HG03378 (cell line): ENCODE measurements around the gene NEU1.
"Not testable (repeated sequence)": the region's sequence is repeated elsewhere in the genome, so short reads cannot be mapped to it uniquely, and the experiment has no call there.

Source experiments
- ATAC-seq: cut with Tn5 transposase; IDR thresholded peaks from one replicate; pipeline ENCODE4 v1.9.1; 2021; ENCODE audit warnings: mild to moderate bottlenecking, moderate library complexity; ENCODE audit not compliant: unreplicated experiment

The NEU1 gene

DNA sequence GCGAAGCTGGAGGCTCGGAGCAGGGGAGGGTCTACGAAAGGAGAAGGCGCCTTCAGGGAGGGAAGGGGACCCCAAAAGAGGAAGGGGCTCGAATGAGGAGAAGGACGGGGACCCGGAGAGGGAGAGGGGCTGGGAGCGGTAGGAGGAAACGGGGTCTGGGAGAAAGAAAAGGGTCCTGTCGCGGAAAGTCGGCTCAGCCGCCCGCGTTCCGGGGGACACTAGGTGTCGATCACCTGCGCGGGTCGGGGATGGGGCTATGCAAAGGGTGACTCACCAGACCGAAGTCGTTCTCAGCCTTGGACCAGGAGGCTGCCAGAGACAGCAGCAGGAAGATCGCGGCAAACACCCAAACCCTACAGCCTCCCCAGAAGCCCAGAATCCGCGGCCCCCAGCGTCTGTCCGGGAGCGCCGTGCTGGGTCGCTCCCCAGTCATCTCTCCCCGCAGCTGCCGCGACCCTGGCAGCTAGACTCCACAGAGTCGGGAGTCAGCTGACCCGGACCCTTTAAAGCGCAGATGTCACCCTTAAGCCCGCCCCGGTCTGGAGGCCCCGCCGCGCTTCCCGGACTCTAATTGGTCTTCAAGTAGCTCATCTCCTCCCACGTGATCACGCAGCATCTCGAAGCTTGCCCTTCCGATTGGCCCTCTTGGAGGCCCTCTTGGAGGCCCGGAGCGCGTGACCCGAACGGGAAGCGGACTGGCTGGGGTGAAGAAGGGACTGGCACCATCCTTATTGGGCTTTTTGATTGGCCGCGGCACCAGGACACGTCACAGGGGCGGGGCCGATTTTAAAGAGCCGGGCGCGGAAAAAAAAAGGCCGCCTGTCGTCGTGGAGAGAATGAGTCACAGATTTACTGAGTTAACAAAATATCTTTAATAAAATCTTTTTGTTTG lies at the start of gene NEU1:
Gene NEU1, minus strand, starts transcription at position 478 of the 892 bp plus-strand sequence. Its CDS starts 45 bp downstream, at position 433.
- ATAC-seq: peak; percentile 86

DNA sequence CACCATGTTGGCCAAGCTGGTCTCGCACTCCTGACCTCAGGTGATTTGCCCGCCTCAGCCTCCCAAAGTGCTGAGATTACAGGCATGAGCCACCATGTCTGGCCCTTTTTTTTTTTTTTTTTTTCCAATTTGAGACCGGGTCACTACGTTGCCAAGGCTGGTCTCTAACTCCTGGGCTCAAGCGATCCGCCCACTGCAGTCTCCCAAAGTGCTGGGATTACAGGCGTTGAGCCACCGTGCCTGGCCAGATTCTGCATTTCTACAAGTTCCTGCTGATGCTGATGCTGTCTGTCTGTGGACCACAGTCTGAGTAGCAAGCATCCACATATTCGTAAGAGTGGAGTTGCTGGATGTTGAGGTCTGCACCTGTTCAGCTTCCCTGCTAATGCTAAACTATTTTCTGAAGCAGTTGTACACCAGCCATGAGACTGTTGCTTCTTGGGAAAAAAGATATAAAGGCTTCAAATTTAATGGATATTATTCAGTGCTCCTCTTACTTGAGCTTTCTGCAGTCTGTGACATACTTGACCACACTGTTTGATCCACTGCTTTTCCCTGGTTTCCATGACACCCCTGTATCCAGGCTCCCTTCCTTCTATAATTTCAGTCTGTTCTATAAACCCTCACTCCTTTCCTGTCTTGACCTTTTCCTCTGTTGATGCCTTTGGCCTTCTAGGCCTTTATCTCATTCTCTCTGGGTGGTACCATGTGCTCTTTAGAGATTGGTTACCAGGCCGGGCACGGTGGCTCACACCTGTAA lies 49.4 kb upstream of the NEU1 start:
- no peak for ATAC-seq

DNA sequence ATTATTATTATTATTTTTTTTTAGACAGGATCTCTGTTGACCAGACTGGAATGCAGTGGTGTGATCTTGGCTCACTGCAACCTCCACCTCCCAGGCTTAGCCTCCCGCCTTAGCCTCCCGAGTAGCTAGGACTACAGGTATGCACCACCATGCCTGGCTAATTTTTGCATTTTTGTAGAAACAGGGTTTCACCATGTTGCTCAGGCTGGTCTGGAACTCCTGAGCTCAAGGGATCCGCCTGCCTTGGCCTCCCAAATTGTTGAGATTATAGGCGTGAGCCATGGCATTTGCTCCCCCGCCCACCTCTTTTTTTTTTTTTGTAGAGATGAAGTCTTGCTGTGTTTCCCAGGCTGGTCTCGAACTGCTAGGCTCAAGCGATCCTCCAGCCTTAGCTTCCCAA lies 46.7 kb upstream of the NEU1 start:
- ATAC-seq: not testable (repeated sequence)

DNA sequence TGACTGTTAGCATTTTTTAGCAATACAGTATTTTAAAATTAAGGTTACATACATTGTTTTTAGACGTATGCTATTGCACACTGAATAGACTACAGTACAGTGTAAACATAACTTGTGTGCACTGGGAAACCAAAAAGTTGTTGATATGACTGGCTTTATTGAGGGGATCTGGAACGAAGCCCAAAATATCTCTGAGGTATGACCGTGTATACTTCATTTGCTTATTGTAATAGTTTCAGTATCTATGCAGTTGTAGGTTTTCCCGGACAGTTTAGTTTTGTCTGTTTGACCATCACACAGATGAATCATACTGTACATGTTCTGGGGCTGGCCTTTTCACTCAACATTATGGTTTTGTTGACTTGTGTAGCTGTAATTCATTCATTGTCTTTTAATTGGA lies 46.2 kb upstream of the NEU1 start:
- ATAC-seq: peak; percentile 76

DNA sequence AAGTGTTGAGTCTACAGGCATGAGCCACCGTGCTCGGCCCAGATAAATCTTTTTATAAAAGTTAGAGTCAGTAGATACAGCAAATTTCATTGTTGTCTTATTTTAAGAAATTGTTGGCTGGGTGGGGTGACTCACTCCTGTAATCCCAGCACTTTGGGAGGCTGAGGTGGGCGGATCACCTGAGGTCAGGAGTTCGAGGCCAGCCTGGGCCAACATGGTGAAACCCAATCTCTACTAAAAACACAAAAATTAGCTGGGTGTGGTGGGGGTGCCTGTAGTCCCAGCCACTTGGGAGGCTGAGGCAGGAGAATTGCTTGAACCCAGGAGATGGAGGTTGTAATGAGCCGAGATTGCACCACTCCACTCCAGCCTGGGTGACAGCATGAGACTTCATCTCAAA lies 45.6 kb upstream of the NEU1 start:
- ATAC-seq: not testable (repeated sequence)

DNA sequence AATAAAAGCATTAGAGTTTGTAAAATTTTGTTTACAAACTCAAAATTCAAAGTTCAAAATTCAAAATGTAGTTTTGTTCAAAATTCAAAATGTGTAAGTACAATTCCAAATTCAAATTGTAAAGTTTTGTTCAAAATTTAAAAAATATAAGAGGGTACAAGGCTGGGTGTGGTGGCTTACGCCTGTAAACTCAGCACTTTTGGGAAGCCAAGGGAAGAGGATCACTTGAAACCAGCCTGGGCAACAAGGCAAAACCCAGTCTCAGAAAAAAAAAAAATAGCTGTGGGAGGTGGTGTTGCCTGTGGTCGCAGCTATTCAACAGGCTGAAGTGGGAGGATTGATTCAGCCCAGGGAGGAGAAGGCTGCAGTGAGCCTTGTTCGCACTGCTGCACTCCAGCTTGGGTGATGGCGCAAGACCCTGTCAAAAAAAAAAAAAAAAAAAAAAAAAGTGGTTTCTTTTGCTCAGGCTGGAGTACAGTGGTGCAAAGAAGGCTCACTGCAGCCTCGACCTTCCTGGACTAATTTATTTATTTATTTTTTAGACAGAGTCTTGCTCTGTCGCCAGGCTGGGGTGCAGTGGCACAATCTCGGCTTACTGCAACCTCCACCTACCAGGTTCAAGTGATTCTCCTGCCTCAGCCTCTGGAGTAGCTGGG lies 44.7 kb upstream of the NEU1 start:
- no peak for ATAC-seq

DNA sequence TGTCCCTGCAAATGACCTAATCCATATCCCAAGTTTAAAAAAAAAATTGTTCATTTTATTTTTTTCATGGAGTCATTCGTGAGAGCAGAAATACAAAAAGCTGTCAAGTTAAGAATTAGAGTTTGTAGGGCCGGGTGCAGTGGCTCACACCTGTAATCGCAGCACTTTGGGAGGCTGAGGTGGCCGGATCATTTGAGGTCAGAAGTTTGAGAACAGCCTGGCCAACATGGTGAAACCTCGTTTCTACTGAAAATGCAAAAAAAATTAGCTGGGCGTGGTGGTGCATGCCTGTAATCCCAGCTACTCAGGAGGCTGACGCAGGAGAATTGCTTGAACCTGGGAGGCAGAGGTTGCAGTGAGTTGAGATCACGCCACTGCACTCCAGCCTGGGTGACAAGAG lies 44.1 kb upstream of the NEU1 start:
- ATAC-seq: not testable (repeated sequence)

DNA sequence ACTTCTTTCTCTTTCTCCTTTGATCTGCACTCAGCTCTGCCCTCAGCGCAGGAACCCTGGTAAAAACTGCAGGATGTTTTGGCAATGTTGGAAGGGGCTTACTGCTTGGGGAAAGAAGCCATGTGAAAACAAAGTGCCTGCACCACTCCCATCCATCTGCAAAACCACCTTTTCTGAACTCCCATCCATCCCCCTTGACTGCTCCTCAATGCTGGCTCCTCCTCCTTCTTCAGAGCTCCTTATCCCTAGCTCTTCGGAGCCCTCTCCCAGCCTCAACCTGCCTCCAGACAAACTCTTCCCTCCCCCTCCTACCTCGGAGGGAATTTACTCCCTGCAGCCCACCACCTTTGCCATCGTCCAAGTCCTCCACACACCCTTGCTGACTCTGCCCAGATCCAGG lies 43.5 kb upstream of the NEU1 start:
- ATAC-seq: no peak

DNA sequence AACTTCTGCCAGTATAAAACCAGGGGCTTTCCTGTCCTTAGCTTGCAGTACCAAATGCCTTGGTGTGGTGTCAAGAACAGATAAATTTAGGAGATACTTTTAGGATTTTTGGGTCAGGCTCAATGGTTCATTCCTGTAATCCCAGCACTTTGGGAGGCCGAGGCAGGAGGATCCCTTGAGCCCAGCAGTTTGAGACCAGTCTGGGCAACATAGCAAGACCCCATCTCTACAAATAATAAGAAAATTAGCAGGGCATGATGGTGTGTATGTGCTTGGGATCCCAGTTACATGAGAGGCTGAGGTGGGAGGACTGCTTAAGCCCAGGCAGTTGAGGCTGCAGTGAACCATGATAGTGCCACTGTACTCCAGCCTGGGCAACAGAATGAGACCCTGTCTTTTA lies 42.4 kb upstream of the NEU1 start:
- ATAC-seq: no peak

DNA sequence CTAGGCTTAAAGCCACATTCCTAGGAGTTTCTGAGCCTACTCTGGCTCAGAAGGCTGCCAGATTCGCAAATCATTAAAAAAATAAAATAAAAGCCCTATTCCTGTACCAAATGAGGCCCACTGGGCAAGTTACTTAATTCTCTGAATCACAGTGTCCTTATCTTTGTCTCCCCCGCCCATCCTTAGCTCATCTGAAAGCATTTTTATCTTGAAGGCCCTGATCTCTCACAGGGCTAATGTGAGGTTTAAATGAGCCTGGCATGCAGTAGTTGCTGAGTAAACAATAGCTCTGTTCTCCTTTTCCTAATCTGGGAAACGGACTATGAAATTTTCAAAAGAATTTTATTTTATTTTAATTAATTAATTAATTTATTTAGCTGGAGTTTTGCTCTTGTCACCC lies 41.3 kb upstream of the NEU1 start:
- no peak for ATAC-seq

DNA sequence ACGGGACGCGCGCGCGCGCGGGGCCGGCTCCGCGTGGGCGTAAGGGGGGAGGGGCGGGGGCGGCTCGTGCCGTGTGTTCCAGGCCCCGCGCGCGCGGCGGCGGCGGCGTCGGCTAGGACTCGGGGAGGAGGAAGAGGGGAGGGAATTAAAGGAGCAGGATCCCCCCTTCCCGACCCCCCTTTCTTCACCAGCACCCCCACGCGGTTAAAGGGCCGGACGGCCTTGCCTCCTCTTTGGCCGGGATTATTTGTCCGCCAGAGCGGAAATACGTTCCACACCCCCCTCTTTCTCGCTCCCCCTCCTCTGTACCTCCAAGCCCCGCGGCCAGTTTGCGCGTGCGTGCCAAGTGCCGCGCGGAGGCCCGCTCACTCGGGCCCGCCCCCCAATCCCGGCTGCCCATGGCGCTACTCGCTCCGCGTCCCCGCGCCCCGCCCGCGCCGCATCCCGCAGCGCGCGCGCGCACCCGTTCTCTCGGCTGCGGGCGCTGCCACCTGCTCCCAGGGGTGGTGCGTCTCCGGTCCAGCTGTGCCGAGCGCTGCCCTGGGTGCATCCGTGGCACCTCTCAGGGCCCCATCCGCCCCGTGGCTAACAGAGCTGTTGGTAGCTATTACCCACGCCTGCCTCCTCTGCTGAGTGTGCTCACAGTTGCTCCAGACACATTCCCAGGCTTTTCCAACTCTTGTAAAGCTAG lies 39.5 kb upstream of the NEU1 start, which contains the start of gene ZBTB12:
Gene ZBTB12, minus strand, starts transcription at position 134 of the 691 bp plus-strand sequence. CDS start 781 bp downstream, outside the sequence.
- ATAC-seq: no peak

DNA sequence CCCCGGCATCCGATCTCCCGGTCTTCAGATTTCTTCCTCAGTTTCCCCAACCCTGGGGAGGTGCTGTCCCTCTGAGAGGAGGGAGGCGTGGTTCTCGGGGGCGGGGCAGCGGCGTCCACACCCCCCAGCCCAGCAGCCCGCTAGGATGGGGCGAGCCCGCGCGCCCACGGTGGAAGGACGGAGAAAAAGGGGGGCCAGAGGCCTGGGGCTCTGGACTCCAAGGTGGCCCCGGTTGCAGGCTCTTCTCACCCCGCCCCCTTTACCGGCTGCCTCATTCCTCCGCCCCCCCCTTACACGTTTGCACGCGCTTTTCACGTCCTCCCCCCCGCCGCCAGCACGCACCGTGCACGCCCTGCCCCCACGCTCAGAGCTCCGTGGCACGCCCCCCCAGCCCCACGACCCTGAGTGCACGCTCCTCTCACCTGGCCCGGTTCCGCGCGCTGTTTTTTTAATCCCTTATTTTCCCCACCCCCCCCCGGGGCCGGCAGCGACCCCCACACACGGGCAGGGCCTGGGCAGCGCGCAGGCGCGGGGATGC lies 38.9 kb upstream of the NEU1 start:
- no peak for ATAC-seq

DNA sequence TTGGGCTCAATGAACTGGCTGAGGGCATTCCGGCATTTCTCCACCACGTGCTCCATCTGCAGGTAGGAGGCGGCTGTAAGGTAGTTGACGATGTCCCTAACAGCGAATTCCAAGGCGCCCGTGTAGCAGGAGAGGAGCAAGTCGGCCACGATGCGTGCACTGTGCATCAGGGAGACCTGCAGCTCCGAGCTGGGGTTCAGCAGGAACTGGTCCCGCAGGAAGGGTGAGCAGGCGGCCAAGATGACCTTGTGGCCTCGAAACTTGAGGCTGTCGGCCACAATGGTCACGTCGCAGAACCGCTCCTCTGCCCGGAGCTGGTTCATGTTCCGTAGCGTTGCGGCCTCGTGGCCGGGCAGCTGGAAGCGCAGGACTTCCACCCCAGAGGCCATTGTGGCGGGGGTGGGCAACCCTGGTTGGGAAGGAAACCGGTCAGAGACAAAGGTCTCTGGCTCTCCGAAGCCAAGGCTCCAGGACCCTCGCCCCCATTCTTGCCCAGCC lies 38.3 kb upstream of the NEU1 start:
- no peak for ATAC-seq

DNA sequence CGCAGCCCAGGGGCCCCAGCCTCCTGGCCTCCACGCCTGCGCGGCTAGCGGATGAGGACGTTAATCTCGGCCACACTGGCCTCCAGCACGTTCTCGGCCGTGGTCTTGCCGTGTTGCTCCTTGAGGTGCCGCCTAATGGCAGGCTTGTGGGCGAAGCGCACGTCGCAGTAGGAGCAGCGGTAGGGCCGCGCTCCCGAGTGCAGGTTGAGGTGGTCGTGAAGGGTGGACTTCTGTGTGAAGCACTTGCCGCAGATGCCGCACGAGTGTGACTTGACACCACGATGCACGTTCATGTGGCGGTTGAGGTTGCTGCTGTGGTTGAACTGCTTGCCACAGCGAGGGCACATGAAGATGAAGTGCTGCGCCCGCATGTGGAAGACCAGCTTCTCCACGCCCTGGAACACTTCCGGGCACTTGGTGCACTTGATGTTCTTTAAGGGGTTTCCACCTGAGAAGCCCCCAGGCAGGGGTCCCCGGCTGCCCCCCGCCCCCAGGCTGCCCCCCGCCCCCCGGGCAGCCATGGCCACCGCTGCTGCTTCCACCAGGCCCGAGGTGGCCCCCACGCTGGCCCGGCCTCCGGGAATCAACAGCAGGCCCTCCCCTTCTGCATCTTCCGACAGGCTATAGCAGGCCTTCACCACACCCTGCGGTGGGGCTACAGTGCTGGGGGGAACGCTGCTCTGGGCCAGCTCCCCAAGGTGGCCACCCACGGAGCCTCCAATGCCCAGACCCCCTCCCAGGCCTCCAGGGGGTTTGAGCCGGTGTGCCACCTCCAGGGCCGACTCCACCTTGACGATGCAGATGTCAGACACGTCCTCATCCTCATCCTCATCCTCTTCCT lies 37.5 kb upstream of the NEU1 start:
- no peak for ATAC-seq

DNA sequence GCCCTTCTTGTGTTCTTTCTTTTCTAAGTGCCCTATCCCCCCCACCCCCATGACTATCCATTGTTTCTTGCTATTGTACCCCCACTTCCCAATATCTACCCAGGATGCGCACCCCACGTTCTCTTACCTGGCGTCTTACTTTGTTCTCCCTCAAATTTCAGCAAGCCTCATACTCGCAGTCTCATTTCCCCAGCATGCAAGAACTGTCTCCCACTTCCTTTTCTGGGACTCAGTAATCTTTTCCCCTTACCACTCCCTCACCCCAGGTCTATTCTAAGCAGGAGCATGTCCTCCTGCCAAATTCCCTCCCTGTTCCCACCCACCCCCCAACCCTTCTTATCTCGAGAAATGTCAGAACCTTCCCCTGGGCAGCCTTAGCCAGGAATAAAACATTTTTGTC lies 36.6 kb upstream of the NEU1 start:
- ATAC-seq: no peak

DNA sequence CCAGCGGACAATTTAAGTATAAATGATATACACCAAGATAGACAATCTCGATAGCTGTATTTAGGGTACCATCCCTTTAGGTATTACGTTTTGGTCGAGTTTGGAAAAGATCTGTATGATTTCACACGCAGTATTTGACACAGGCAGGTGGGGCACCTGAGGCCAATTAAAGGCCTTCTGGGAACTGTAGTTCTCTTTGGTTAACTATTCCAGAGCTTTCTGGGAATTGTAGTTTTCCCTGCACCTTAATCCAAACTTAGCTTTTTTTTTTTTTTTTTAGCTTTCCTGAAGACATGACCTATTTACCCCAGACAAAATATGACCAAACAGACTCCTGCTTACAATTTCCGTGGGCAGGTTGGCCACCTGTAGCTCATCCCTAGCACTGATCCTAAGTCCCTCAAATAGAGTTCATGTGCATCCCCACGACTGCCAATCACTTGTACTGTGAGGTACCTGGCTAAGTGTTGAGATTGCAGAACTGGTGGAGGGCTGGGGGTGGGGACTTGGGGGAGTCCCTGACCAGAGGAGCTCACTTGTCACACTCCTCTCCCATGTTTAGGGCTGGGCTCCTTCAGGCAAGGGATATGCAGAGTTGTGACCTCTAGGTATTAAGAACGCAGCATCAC lies 35.9 kb upstream of the NEU1 start:
- no peak for ATAC-seq

DNA sequence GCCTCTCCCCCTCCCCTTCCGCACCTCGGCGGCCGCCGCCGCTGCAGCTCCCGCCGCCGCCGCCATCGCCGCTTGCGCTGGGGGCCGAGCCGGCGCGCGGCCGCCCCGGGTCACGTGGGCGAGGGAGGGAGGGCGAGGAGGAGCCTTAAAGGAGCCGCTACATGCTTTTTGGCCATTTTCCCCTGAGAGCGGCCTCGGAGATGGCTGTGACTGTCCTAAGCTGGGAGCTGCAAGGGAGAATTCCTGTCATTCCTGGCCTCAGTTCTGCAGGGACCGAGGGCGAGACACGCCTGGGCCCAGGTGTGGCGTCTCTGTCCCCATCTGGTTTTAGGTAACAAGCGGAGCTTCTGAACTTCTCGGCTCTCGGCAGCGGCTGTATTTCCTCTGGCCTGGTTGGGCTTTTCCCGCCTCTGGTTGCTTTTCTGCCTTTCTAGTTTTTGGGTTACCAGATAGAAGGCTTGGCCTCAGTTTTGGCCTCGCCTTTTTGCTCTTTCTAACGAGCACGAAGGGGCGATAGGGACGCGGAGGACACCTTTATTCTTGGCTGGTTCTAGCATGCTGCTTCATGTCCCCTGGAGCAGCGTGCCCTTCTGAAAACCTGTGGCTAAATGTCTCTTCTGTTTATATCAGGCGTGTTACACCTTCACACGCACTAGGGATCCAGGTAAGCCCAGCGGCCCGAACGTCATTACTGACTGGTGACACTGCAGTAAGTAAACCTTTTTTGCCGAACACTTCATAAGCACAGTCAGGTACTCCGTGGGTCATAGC lies 35.2 kb upstream of the NEU1 start, which contains the start of gene EHMT2:
Gene EHMT2, minus strand, starts transcription at position 87 of the 771 bp plus-strand sequence. Its CDS starts 21 bp downstream, at position 66.
- ATAC-seq: peak; percentile 39
